OCI-LY1 (cell line): ENCODE results near the gene SACM1L.

Experiments used
- H2AFZ ChIP-seq: fragments of 200-600 bp; sonication (generic), shearing (Covaris generic); 2 replicates; pipeline ENCODE4 v1.6.0; 2014; ENCODE audit warnings: antibody characterized with exemption, mild to moderate bottlenecking, low read length
- H3F3A ChIP-seq: fragments of 200-600 bp; sonication (generic), shearing (Covaris generic); 2 replicates; pipeline ENCODE4 v1.6.0; 2014; ENCODE audit warnings: mild to moderate bottlenecking, antibody characterized with exemption, low read length, moderate library complexity; ENCODE audit not compliant: insufficient read depth
- H3K27ac ChIP-seq: fragments of 200-600 bp; sonication (generic); 2 replicates; pipeline ENCODE4 v1.5.1; 2014; ENCODE audit warnings: low read length, mixed run types, mild to moderate bottlenecking, low read depth; ENCODE audit not compliant: poor library complexity, severe bottlenecking
- H3K27me3 ChIP-seq: fragments of 200-600 bp; sonication (generic); 2 replicates; pipeline ENCODE4 v1.6.0; 2014; ENCODE audit warnings: antibody characterized with exemption, mild to moderate bottlenecking, low read length, moderate library complexity; ENCODE audit not compliant: insufficient read depth
- H3K36me3 ChIP-seq: fragments of 200-600 bp; sonication (generic); 2 replicates; pipeline ENCODE4 v1.6.1; 2014; ENCODE audit warnings: mild to moderate bottlenecking, antibody characterized with exemption, low read length, moderate library complexity, mixed read lengths; ENCODE audit not compliant: insufficient read depth
- H3K4me1 ChIP-seq: fragments of 200-600 bp; sonication (generic); 2 replicates; pipeline ENCODE4 v1.5.1; 2014; ENCODE audit warnings: mild to moderate bottlenecking, low read length, moderate library complexity; ENCODE audit not compliant: insufficient read depth, severe bottlenecking
- H3K4me2 ChIP-seq: fragments of 200-600 bp; sonication (generic), shearing (Covaris generic); 2 replicates; pipeline ENCODE4 v1.6.1; 2014; ENCODE audit warnings: low read length
- H3K4me3 ChIP-seq: fragments of 200-600 bp; sonication (generic); 2 replicates; pipeline ENCODE4 v1.5.1; 2014; ENCODE audit warnings: low read length, low read depth, mild to moderate bottlenecking, mixed read lengths; ENCODE audit not compliant: poor library complexity, severe bottlenecking
- H3K79me2 ChIP-seq: fragments of 200-600 bp; shearing (Covaris generic); 2 replicates; pipeline ENCODE4 v1.6.1; 2016; ENCODE audit warnings: mixed run types, low read length, mixed read lengths; ENCODE audit not compliant: insufficient read depth
- H3K9ac ChIP-seq: fragments of 200-600 bp; sonication (generic), shearing (Covaris generic); 2 replicates; pipeline ENCODE4 v1.6.1; 2014; ENCODE audit warnings: mild to moderate bottlenecking, low read length, mixed read lengths
- H3K9me2 ChIP-seq: fragments of 200-600 bp; sonication (generic), shearing (Covaris generic); 2 replicates; pipeline ENCODE4 v1.6.1; 2014; ENCODE audit warnings: low read depth, mild to moderate bottlenecking, low read length, mixed read lengths
- H3K9me3 ChIP-seq: fragments of 200-600 bp; shearing (Covaris generic); 2 replicates; pipeline ENCODE4 v1.6.1; 2014; ENCODE audit warnings: low read length, mixed read lengths
- H4K20me1 ChIP-seq: fragments of 200-600 bp; sonication (generic), shearing (Covaris generic); 2 replicates; pipeline ENCODE4 v1.6.0; 2016; ENCODE audit warnings: mild to moderate bottlenecking, low read length; ENCODE audit not compliant: insufficient read depth
- CTCF ChIP-seq: fragments of 200-600 bp; sonication (generic), shearing (Covaris generic); IDR thresholded peaks from 2 replicates; pipeline ENCODE4 v1.5.1; 2017; ENCODE audit warnings: mild to moderate bottlenecking, antibody characterized with exemption, low read length, moderate library complexity, mixed read lengths
- EZH2 ChIP-seq: fragments of 200-600 bp; sonication (generic), shearing (Covaris generic); IDR thresholded peaks from 2 replicates; pipeline ENCODE4 v1.8.0; 2017; ENCODE audit warnings: borderline replicate concordance, mixed run types, mild to moderate bottlenecking, antibody characterized with exemption, low read length, moderate library complexity, mixed read lengths

SACM1L gene

GRCh38 chr3:45773714-45774449 is 84.7 kb downstream of the SACM1L start:
- Histone ChIP-seq H3K9me3 (no peaks in the 10 kb centered on the region), H3K4me3 (no peak overlapping the region), H3K9ac (no peak overlapping the region), H3K36me3 (no peaks in the 10 kb centered on the region), H4K20me1 (no peaks in the 10 kb centered on the region), H3K4me2 (no peak overlapping the region), H3K9me2 (no peaks in the 10 kb centered on the region), H3K4me1 (no peaks in the 10 kb centered on the region), H3K27ac (no peak overlapping the region), H3K27me3 (0 out of 2 replicates have a peak, but pooled peaks cover 4% of the 10 kb centered on the region), H3K79me2 (no peaks in the 10 kb centered on the region), H2AFZ (no peak overlapping the region), H3F3A (no peaks in the 10 kb centered on the region)
- TF ChIP-seq CTCF: no peak
- no peak for TF ChIP-seq EZH2

- H3K27me3 ChIP-seq: 0 out of 2 replicates have a peak, but pooled peaks cover 9% of the 10 kb centered on the region
Measured at GRCh38 chr3:45774581-45775521, 85.7 kb downstream of the SACM1L start.

More at GRCh38 chr3:45774581-45775521, 85.7 kb downstream of the SACM1L start:
- no peaks in the 10 kb centered on the region for H4K20me1 ChIP-seq
- no peak for TF ChIP-seq CTCF
- TF ChIP-seq EZH2: no peak
- no peaks in the 10 kb centered on the region for H3K9me3 ChIP-seq
- H3K4me2 ChIP-seq: no peak overlapping the region
- no peak overlapping the region for H3K9ac ChIP-seq
- H2AFZ ChIP-seq: no peak overlapping the region
- no peaks in the 10 kb centered on the region for H3K36me3 ChIP-seq
- no peak overlapping the region for H3K27ac ChIP-seq
- no peaks in the 10 kb centered on the region for H3K4me1 ChIP-seq
- H3K4me3 ChIP-seq: no peak overlapping the region
- no peaks in the 10 kb centered on the region for H3K79me2 ChIP-seq
- H3K9me2 ChIP-seq: no peaks in the 10 kb centered on the region
- no peaks in the 10 kb centered on the region for H3F3A ChIP-seq
